WI38 (cell line): ENCODE data around the gene IL1RAPL2.
"Not testable (repeated sequence)": the region's sequence is repeated elsewhere in the genome, so short reads cannot be mapped to it uniquely, and the experiment has no call there.

Experiments used
- H3K4me3 ChIP-seq: 2 replicates; pipeline ENCODE4 v1.5.1; 2011; ENCODE audit warnings: low read depth, mild to moderate bottlenecking, control low read depth, low read length
- TF ChIP-seq, protein P1 (sequence below): IDR thresholded peaks from 2 replicates; pipeline ENCODE4 v1.5.1; 2012; ENCODE audit warnings: low read depth, mild to moderate bottlenecking, control low read depth, low read length

The IL1RAPL2 gene

DNA sequence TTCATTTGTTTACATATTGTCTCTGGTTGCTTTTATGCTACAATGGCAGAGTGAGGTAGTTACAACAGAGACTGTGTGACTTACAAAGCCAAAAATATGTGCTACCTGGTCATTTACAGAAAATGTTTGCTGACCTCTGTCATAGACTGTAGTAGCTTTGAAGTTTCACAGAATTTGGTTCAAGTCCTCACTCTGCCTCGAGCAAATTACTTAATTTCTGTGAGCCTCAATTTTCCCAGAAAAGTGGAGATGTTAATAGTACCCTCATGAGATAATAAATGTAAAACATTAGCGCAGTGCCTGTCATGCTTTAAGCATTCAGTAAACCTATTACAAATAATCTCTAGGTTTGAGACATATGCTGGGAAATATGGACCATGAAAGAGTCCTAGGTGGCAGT lies 1237.9 kb downstream of the IL1RAPL2 start:
- no peak overlapping the region for H3K4me3 ChIP-seq
- TF ChIP-seq, protein P1, sequence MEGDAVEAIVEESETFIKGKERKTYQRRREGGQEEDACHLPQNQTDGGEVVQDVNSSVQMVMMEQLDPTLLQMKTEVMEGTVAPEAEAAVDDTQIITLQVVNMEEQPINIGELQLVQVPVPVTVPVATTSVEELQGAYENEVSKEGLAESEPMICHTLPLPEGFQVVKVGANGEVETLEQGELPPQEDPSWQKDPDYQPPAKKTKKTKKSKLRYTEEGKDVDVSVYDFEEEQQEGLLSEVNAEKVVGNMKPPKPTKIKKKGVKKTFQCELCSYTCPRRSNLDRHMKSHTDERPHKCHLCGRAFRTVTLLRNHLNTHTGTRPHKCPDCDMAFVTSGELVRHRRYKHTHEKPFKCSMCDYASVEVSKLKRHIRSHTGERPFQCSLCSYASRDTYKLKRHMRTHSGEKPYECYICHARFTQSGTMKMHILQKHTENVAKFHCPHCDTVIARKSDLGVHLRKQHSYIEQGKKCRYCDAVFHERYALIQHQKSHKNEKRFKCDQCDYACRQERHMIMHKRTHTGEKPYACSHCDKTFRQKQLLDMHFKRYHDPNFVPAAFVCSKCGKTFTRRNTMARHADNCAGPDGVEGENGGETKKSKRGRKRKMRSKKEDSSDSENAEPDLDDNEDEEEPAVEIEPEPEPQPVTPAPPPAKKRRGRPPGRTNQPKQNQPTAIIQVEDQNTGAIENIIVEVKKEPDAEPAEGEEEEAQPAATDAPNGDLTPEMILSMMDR: no peak

DNA sequence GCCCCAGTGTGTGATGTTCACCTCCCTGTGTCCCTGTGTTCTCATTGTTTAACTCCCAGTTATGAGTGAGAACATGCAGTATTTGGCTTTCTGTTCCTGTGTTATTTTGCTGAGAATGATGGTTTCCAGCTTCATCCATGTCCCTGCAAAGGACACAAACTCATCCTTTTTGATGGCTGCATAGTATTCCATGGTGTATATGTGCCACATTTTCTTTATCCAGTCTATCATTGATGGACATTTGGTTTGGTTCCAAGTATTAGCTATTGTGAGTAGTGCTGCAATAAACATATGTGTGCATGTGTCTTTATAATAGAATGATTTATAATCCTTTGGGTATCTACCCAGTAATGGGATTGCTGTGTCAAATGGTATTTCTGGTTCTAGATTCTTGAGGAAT lies 1239.7 kb downstream of the IL1RAPL2 start:
- not testable (repeated sequence) for H3K4me3 ChIP-seq

DNA sequence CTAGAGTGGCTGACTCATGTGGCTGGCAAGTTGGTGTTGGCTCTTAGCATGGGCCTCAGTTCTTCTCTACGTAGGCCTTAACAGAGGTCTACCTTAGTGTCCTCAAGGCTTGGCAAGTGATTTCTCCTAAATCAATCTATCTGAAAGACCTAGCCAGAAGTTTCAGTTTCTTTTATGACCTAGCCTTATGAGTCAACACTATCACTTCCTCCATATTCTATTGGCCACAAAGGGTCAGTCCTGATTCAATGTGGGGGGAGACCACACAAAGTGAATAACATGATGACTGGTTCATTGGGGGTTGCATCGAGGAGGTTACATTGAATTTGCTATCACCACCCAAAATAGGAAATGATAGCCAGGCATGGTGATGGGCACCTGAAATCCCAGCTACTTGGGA lies 1250.5 kb downstream of the IL1RAPL2 start:
- TF ChIP-seq, protein P1: no peak
- H3K4me3 ChIP-seq: no peak overlapping the region
